Measurements from ENCODE around the gene STMP1. TPM values are rescaled to one million over a fixed set of nuclear protein-coding genes. Genes with fewer than 3 reads are reported as not detected.

The STMP1 gene
- total and polyA plus RNA-seq, 2 of the 13 experiments (the other 11 are each of a cell fraction or from before 2014, with no cell fraction given), result 7.2 to 16.2 TPM

DNA sequence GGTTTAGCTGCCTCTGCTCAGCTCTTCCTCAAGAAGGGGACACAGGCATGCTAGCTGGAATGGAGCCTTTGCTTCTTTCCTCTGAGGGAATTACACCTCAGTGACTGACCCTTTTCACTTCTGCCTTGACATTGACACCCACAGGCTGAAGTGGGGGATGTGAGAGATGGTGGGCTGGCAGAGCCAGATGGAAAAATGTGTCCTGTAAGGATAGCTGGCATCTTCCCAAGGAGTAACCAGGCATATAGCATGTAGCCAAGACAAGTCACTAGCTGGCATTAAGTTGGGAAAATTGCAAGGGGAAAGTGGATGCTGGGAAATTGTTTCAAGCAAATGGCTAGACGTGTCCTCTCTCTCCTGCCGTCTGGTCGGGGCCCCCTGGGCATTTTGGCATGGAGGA, 19.9 kb downstream of the STMP1 start (continued):
- no peak for TF ChIP-seq ZSCAN20 (CRISPR knock-in tag; IDR thresholded peaks at IDR 0.05; ENCODE audit: borderline replicate concordance)

DNA sequence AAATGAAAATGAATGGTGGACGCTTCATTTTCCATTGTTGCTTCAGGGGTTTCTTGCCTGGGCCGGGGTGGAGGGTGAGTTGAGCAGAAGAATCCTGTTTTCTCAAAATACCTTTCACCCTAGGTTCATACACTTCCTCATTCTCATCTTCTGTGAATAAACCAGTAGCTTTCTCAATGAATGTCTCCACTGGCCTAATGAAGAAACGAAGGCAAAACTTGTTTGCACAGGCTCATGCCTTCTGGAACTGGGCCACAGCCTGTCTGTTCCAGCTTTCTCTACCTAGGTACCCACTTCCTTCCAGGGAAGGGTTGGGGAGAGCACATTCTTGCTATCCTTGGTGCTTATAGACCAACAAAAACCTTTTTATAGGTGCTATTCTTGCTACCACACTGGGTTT, 21.3 kb downstream of the STMP1 start:
- Histone ChIP-seq H3K4me3 (replicated peaks in 1 of 3; ENCODE audit: insufficient read depth in 1 of 3, low read depth in 2 of 3, low read length in 3 of 3) (no peak overlapping the region), H3K27me3 (ENCODE audit: control insufficient read depth in 1 of 2, insufficient read depth in 2 of 2, low read length in 2 of 2) (no peaks in the 10 kb centered on the region), H3K9ac (ENCODE audit: insufficient read depth, low read depth, low read length) (no peak overlapping the region), H3K36me3 (replicated peaks in 1 of 2; ENCODE audit: control insufficient read depth in 1 of 2, insufficient read depth in 2 of 2, low read length in 2 of 2) (peaks cover 0 to 5% of the 10 kb centered on the region in 2 experiments; a peak in 2 of 5 replicates), H4K20me1 (ENCODE audit: insufficient read depth, low read length) (no peaks in the 10 kb centered on the region), H3K4me2 (ENCODE audit: low read depth, low read length) (no peak overlapping the region), H3K9me3 (ENCODE audit: low read length) (no peaks in the 10 kb centered on the region), H3K27ac (ENCODE audit: extremely low read length, insufficient read depth, low read length) (no peak overlapping the region), H3K79me2 (ENCODE audit: insufficient read depth, low read length) (no peaks in the 10 kb centered on the region), H2AFZ (ENCODE audit: low read length) (no peak overlapping the region), H3K4me1 (ENCODE audit: insufficient read depth, low read length) (no peaks in the 10 kb centered on the region)
- ATAC-seq (no peak), FAIRE-seq (no peak), DNase-seq (ENCODE audit: low spot score) (no peak)
- POLR2A ChIA-PET, result no interaction called here
- CTCF ChIA-PET (ENCODE audit: low intra/inter-chr PET ratio, low total read pairs), result no interaction called here
- 98% methylated on average over 3 of the region's 3 CpGs for WGBS (ENCODE audit: low lambda C conversion rate)
- in situ Hi-C loops (cut with HindIII; ENCODE audit: extremely low pct_ligation_motif_present, low pct_unique_long_range_greater_than_20kb) (no loop called here), intact Hi-C loops (cut with micrococcal nuclease; ENCODE audit: unreplicated experiment) (no loop called here)
- no peak for TF ChIP-seq ZNF121 (CRISPR knock-in tag; IDR thresholded peaks at IDR 0.05)
- TF ChIP-seq, protein P1, sequence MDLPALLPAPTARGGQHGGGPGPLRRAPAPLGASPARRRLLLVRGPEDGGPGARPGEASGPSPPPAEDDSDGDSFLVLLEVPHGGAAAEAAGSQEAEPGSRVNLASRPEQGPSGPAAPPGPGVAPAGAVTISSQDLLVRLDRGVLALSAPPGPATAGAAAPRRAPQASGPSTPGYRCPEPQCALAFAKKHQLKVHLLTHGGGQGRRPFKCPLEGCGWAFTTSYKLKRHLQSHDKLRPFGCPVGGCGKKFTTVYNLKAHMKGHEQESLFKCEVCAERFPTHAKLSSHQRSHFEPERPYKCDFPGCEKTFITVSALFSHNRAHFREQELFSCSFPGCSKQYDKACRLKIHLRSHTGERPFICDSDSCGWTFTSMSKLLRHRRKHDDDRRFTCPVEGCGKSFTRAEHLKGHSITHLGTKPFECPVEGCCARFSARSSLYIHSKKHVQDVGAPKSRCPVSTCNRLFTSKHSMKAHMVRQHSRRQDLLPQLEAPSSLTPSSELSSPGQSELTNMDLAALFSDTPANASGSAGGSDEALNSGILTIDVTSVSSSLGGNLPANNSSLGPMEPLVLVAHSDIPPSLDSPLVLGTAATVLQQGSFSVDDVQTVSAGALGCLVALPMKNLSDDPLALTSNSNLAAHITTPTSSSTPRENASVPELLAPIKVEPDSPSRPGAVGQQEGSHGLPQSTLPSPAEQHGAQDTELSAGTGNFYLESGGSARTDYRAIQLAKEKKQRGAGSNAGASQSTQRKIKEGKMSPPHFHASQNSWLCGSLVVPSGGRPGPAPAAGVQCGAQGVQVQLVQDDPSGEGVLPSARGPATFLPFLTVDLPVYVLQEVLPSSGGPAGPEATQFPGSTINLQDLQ (CRISPR knock-in tag; IDR thresholded peaks at IDR 0.05), result no peak
- no peak for TF ChIP-seq ZSCAN21 (CRISPR knock-in tag; IDR thresholded peaks at IDR 0.05; ENCODE audit: borderline replicate concordance)
- TF ChIP-seq KAT2B (IDR thresholded peaks at IDR 0.05; ENCODE audit: borderline replicate concordance, low read depth, low read length), result no peak
- BruUV-seq (replicated peaks), result no TSS peak

All from HepG2 (cell line).